Lower lobe of right lung (tissue), 2 donors: ENCODE measurements around the gene SINHCAF. TPM values are rescaled to one million over a fixed set of nuclear protein-coding genes. Genes with fewer than 3 reads are reported as not detected.
"Not testable (repeated sequence)": the region's sequence is repeated elsewhere in the genome, so short reads cannot be mapped to it uniquely, and the experiment has no call there.

Experiments
- ATAC-seq, 2 donors: fragments of 200-7000 bp; cut with Tn5 transposase; one replicate each; pipeline ENCODE4 v1.9.1; 2020 to 2022; ENCODE audit warnings: mild to moderate bottlenecking in 2 of 2, moderate library complexity in 2 of 2
- DNase-seq: peaks from one replicate; pipeline ENCODE4 v3.0.0-alpha.2; 2020
- H3K27ac ChIP-seq: fragments of 200-600 bp; one replicate; pipeline ENCODE4 v1.8.0; 2022
- H3K27me3 ChIP-seq: fragments of 200-600 bp; one replicate; pipeline ENCODE4 v1.8.0; 2022; ENCODE audit warnings: low read depth
- H3K36me3 ChIP-seq: fragments of 200-600 bp; one replicate; pipeline ENCODE4 v1.8.0; 2022; ENCODE audit warnings: mild to moderate bottlenecking
- H3K4me1 ChIP-seq: fragments of 200-600 bp; one replicate; pipeline ENCODE4 v1.8.0; 2022
- H3K4me3 ChIP-seq: fragments of 200-600 bp; one replicate; pipeline ENCODE4 v1.8.0; 2022; ENCODE audit warnings: mild to moderate bottlenecking
- H3K9me3 ChIP-seq: fragments of 200-600 bp; one replicate; pipeline ENCODE4 v1.8.0; 2022
- CTCF ChIP-seq: fragments of 200-600 bp; IDR thresholded peaks from one replicate; pipeline ENCODE4 v1.8.0; 2022; ENCODE audit warnings: antibody characterized with exemption, mild to moderate bottlenecking
- intact Hi-C: fragments of 100-400 bp; cut with DNase I; formaldehyde crosslinking; loops from one replicate; pipeline ENCODE4 v1.11.0; 2022
- total RNA-seq: library from RNA; stranded (reverse); fragmentation: NEBNext Ultra II Directional; extraction: Animal tissue kit (Norgen Biotek cat#: 25700); gene quantifications from one replicate; pipeline ENCODE4 v1.2.1, GENCODE V29; 2021
- donor health status: DM: no; HTN: yes; CAD: no; lungs with severe emphysema.

Gene SINHCAF
- total RNA-seq, 1 donor from 2014 or later = 45.2 TPM

DNA sequence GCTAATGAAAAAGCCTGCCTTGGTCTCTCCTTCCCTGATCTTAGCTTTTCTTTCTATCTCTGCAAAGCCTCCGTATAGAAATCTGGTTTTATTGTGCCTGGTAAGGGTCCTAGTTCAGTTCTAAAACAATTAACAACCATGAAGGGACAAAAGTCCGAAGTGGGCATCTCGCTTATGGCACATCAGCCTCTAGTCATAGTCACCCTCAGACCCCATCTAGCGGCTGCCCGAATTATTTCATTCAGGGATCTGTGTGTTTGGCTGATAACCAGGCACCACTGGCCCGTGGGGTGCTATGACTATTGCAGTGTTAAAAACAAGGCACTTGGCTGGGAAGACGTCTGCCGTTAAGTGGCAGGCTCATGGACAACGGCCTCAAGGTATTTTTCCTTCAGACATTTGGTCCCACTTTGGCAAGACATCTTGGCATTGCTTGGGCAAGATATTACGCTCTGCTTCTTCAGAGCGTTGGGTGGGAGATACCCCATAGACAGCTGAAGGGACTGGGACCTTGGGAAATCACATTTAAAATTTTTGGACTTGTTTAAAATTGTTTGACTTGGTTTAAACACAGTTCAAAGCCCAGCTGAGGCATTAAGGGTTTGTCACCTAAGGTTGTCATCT lies 87.1 kb downstream of the SINHCAF start:
- no peak for DNase-seq
- H3K27me3 ChIP-seq = peaks cover 37% of the 10 kb centered on the region
- H3K4me3 ChIP-seq = no peak overlapping the region

DNA sequence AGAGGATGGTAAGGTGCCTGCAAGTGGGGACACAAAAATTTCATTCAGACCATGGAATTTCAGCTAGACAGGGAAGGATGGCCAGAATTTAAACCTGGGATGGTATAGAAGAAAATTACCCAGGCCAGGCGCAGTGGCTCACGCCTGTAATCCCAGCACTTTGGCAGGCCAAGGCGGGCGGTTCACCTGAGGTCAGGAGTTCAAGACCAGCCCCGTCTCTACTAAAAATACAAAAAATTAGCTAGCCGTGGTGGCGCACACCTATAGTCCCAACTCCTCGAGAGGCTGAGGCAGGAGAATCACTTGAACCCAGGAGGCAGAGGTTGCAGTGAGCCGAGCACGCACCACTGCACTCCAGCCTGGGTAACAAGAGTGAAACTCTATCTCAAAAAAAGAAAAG lies 87.6 kb downstream of the SINHCAF start:
- H3K4me3 ChIP-seq, H3K4me1 ChIP-seq, ATAC-seq, DNase-seq, H3K36me3 ChIP-seq, intact Hi-C loops, H3K27ac ChIP-seq, H3K9me3 ChIP-seq: not testable (repeated sequence)
- peaks cover 43% of the 10 kb centered on the region for H3K27me3 ChIP-seq

More for the DNA sequence above, 87.1 kb downstream of the SINHCAF start:
- intact Hi-C loops = no loop called here
- peaks cover 4% of the 10 kb centered on the region for H3K4me1 ChIP-seq
- H3K36me3 ChIP-seq = no peaks in the 10 kb centered on the region
- TF ChIP-seq CTCF = peak; percentile 86
- ATAC-seq = peak; percentile 63 to 81
- H3K9me3 ChIP-seq = no peaks in the 10 kb centered on the region
- no peak overlapping the region for H3K27ac ChIP-seq

DNA sequence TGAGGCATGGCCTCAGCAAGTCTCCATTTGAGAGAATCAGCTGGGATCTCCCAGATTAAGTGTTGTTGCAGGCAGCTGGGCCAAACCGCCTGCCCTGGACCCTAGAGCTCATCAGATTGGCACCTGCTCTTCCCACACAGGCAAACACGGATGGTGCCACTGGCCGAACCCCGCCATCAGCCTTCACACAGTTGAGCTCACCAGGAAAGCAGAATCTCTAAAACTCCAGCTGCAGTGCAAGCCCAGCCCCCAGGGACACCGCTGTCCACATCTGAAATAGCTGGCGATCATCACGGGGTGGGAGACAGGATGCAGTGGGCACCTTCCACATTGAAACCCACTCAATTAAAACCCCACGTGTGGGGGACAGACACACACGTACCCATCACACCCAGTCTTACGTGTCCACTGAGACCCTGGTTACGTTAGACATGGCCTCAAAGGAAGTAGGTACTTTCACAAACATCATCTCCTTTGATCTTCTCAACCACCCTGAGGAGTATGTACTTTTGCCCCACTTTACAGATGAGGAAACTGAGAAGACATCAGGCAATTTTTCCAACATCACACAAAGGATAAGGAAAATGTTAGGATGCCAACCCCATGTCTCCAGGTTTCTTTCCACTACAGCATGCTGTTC lies 88.8 kb downstream of the SINHCAF start:
- H3K27ac ChIP-seq = no peak overlapping the region
- peaks cover 4% of the 10 kb centered on the region for H3K4me1 ChIP-seq
- H3K9me3 ChIP-seq = no peaks in the 10 kb centered on the region
- peak; percentile 40 for DNase-seq
- H3K27me3 ChIP-seq = peaks cover 44% of the 10 kb centered on the region
- no peaks in the 10 kb centered on the region for H3K36me3 ChIP-seq
- H3K4me3 ChIP-seq = no peak overlapping the region
- ATAC-seq = no peak
- intact Hi-C loops = no loop called here
- TF ChIP-seq CTCF = no peak

DNA sequence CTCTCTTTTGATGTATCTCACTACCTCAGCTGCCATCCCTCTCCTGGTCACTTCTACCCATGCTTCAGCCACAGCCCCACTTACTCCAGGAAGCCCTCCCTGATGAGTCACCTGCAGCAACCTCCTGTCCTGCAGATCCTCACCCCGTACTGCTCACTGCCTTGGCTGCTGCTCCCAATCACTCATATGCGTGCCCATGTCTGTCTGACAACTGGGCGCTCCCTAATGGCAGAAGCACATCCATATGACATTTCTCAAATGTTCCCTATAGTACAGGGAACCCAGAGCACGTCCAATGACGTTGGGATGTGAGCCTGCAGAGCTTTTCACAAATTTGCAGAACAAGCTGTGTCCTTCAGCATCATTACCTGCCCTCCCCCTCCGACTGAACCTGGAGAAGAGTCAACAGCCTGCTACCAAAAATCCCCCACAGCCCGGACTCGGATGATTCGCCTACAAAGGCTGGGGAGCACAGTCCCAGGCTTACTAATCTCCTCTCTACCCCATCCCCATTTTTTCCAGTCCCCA lies 90.0 kb downstream of the SINHCAF start:
- intact Hi-C loops = no loop called here
- ATAC-seq = no peak
- Histone ChIP-seq H3K27me3 (peaks cover 44% of the 10 kb centered on the region), H3K36me3 (no peaks in the 10 kb centered on the region), H3K27ac (no peak overlapping the region), H3K4me3 (no peak overlapping the region), H3K9me3 (no peaks in the 10 kb centered on the region), H3K4me1 (peaks cover 4% of the 10 kb centered on the region)
- no peak for DNase-seq
- TF ChIP-seq CTCF = no peak

DNA sequence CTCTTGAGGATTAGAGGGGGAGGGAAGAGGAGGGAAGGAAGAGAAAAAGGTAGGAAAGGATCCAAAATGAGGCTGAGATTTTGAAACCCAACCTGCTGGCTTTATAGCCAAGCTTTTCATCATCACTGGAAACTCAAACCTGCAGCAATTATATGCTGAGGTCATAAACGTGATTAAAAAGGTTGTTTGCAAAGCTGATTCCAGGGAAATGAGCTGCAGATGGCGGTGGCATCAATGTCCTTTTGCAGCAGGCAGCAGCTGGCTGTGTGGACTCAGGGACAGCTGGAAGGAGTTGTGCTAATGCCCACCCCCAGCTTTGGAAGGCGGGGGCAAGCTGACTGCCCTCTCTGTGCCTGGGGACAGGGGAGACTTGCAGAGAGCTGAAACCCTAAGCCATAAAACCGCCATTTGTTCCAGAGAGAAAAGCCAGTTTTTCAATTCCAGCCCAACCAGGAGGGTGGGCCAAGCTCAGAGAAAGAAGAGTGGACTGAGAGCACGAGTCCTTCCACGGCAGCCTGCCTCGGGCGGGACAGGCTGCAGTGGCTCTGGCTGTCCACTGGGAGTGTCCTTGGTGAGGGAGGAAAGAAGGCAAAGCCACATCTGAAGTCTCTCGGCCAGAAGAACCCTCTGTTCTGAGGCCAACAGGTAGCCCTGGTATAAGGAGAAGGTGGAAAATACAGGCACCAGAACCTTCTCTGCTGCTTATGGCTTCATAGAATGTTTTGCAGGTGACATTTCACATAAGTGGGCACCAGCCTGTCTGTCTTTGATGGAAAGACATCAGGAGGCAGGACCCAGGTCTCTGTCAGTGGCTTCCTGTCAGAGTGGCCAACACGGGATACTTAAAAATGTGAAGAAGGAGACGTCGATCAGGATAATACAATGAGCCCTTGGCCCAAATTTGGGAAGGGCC lies 90.7 kb downstream of the SINHCAF start:
- TF ChIP-seq CTCF = peak; percentile 63
- peaks cover 44% of the 10 kb centered on the region for H3K27me3 ChIP-seq
- intact Hi-C loops = no loop called here
- H3K4me1 ChIP-seq = peaks cover 4% of the 10 kb centered on the region
- no peak overlapping the region for H3K4me3 ChIP-seq
- H3K9me3 ChIP-seq = no peaks in the 10 kb centered on the region
- H3K36me3 ChIP-seq = no peaks in the 10 kb centered on the region
- H3K27ac ChIP-seq = no peak overlapping the region
- DNase-seq (peak; percentile 44), ATAC-seq (peak; percentile 50 to 59)
